ENCODE data around the gene MMAB.

Gene MMAB

GRCh38 chr12:109555431-109556315 lies 17.6 kb downstream of the MMAB start:
- Histone ChIP-seq H3K27me3 (ENCODE audit: control insufficient read depth in 1 of 2, insufficient read depth in 2 of 2, low read length in 2 of 2) (peaks cover 0 to 25% of the 10 kb centered on the region in 2 donors), H3K27ac (ENCODE audit: low read depth, low read length) (no peak overlapping the region), H3K4me3 (ENCODE audit: low read depth in 1 of 2, low read length in 2 of 2) (no peak overlapping the region), H3K4me1 (ENCODE audit: insufficient read depth, low read length) (no peaks in the 10 kb centered on the region), H3K9me3 (ENCODE audit: low read length) (no peaks in the 10 kb centered on the region), H3K36me3 (ENCODE audit: insufficient read depth, low read length) (no peaks in the 10 kb centered on the region), H3K9ac (ENCODE audit: low read length) (no peak overlapping the region)

- Histone ChIP-seq H3K4me3 (ENCODE audit: low read depth in 1 of 2, low read length in 2 of 2) (no peak overlapping the region), H3K9ac (ENCODE audit: low read length) (no peak overlapping the region), H3K4me1 (ENCODE audit: insufficient read depth, low read length) (no peaks in the 10 kb centered on the region)
Measured at GRCh38 chr12:109554761-109555160, 18.5 kb downstream of the MMAB start.

GRCh38 chr12:109553906-109554500 lies 19.3 kb downstream of the MMAB start:
- Histone ChIP-seq H3K27me3 (ENCODE audit: control insufficient read depth in 1 of 2, insufficient read depth in 2 of 2, low read length in 2 of 2) (peaks cover 16 to 38% of the 10 kb centered on the region in 2 donors), H3K36me3 (ENCODE audit: insufficient read depth, low read length) (no peaks in the 10 kb centered on the region), H3K9ac (ENCODE audit: low read length) (no peak overlapping the region), H3K27ac (ENCODE audit: low read depth, low read length) (no peak overlapping the region), H3K4me3 (ENCODE audit: low read depth in 1 of 2, low read length in 2 of 2) (no peak overlapping the region), H3K4me1 (ENCODE audit: insufficient read depth, low read length) (no peaks in the 10 kb centered on the region), H3K9me3 (ENCODE audit: low read length) (no peaks in the 10 kb centered on the region)

More at GRCh38 chr12:109554761-109555160, 18.5 kb downstream of the MMAB start:
- H3K27ac ChIP-seq (ENCODE audit: low read depth, low read length) = no peak overlapping the region
- peaks cover 8 to 34% of the 10 kb centered on the region in 2 donors for H3K27me3 ChIP-seq (ENCODE audit: control insufficient read depth in 1 of 2, insufficient read depth in 2 of 2, low read length in 2 of 2)
- no peaks in the 10 kb centered on the region for H3K36me3 ChIP-seq (ENCODE audit: insufficient read depth, low read length)
- H3K9me3 ChIP-seq (ENCODE audit: low read length) = no peaks in the 10 kb centered on the region

GRCh38 chr12:109553483-109553882 lies 19.8 kb downstream of the MMAB start:
- no peak overlapping the region for H3K27ac ChIP-seq (ENCODE audit: low read depth, low read length)
- no peak overlapping the region for H3K4me3 ChIP-seq (ENCODE audit: low read depth in 1 of 2, low read length in 2 of 2)
- no peaks in the 10 kb centered on the region for H3K36me3 ChIP-seq (ENCODE audit: insufficient read depth, low read length)
- no peak overlapping the region for H3K9ac ChIP-seq (ENCODE audit: low read length)
- peaks cover 21 to 43% of the 10 kb centered on the region in 2 donors for H3K27me3 ChIP-seq (ENCODE audit: control insufficient read depth in 1 of 2, insufficient read depth in 2 of 2, low read length in 2 of 2)
- no peaks in the 10 kb centered on the region for H3K9me3 ChIP-seq (ENCODE audit: low read length)
- no peaks in the 10 kb centered on the region for H3K4me1 ChIP-seq (ENCODE audit: insufficient read depth, low read length)

- H3K27ac ChIP-seq (ENCODE audit: low read depth, low read length) = no peak overlapping the region
- peaks cover 23 to 48% of the 10 kb centered on the region in 2 donors for H3K27me3 ChIP-seq (ENCODE audit: control insufficient read depth in 1 of 2, insufficient read depth in 2 of 2, low read length in 2 of 2)
- H3K4me1 ChIP-seq (ENCODE audit: insufficient read depth, low read length) = no peaks in the 10 kb centered on the region
- no peak overlapping the region for H3K9ac ChIP-seq (ENCODE audit: low read length)
- H3K4me3 ChIP-seq (ENCODE audit: low read depth in 1 of 2, low read length in 2 of 2) = no peak overlapping the region
- no peaks in the 10 kb centered on the region for H3K9me3 ChIP-seq (ENCODE audit: low read length)
- H3K36me3 ChIP-seq (ENCODE audit: insufficient read depth, low read length) = no peaks in the 10 kb centered on the region
Measured at GRCh38 chr12:109552971-109553370, 20.3 kb downstream of the MMAB start.

GRCh38 chr12:109551108-109551507 lies 22.2 kb downstream of the MMAB start:
- H3K4me1 ChIP-seq (ENCODE audit: insufficient read depth, low read length) = no peaks in the 10 kb centered on the region
- H3K27ac ChIP-seq (ENCODE audit: low read depth, low read length) = no peak overlapping the region
- peaks cover 23 to 51% of the 10 kb centered on the region in 2 donors for H3K27me3 ChIP-seq (ENCODE audit: control insufficient read depth in 1 of 2, insufficient read depth in 2 of 2, low read length in 2 of 2)
- H3K9me3 ChIP-seq (ENCODE audit: low read length) = no peaks in the 10 kb centered on the region
- H3K4me3 ChIP-seq (ENCODE audit: low read depth in 1 of 2, low read length in 2 of 2) = no peak overlapping the region
- H3K9ac ChIP-seq (ENCODE audit: low read length) = no peak overlapping the region
- no peaks in the 10 kb centered on the region for H3K36me3 ChIP-seq (ENCODE audit: insufficient read depth, low read length)

- Histone ChIP-seq H3K27me3 (ENCODE audit: control insufficient read depth in 1 of 2, insufficient read depth in 2 of 2, low read length in 2 of 2) (peaks cover 23 to 51% of the 10 kb centered on the region in 2 donors), H3K36me3 (ENCODE audit: insufficient read depth, low read length) (no peaks in the 10 kb centered on the region)
Measured at GRCh38 chr12:109550281-109550680, 23.0 kb downstream of the MMAB start.

GRCh38 chr12:109549613-109550270 lies 23.6 kb downstream of the MMAB start:
- Histone ChIP-seq H3K9me3 (ENCODE audit: low read length) (no peaks in the 10 kb centered on the region), H3K9ac (ENCODE audit: low read length) (no peak overlapping the region), H3K27ac (ENCODE audit: low read depth, low read length) (no peak overlapping the region), H3K27me3 (ENCODE audit: control insufficient read depth in 1 of 2, insufficient read depth in 2 of 2, low read length in 2 of 2) (peaks cover 23 to 51% of the 10 kb centered on the region in 2 donors), H3K36me3 (ENCODE audit: insufficient read depth, low read length) (no peaks in the 10 kb centered on the region), H3K4me1 (ENCODE audit: insufficient read depth, low read length) (no peaks in the 10 kb centered on the region), H3K4me3 (ENCODE audit: low read depth in 1 of 2, low read length in 2 of 2) (no peak overlapping the region)

More at GRCh38 chr12:109550281-109550680, 23.0 kb downstream of the MMAB start:
- Histone ChIP-seq H3K9me3 (ENCODE audit: low read length) (no peaks in the 10 kb centered on the region), H3K27ac (ENCODE audit: low read depth, low read length) (no peak overlapping the region), H3K4me1 (ENCODE audit: insufficient read depth, low read length) (no peaks in the 10 kb centered on the region), H3K9ac (ENCODE audit: low read length) (no peak overlapping the region), H3K4me3 (ENCODE audit: low read depth in 1 of 2, low read length in 2 of 2) (no peak overlapping the region)

- Histone ChIP-seq H3K27me3 (ENCODE audit: control insufficient read depth in 1 of 2, insufficient read depth in 2 of 2, low read length in 2 of 2) (peaks cover 23 to 46% of the 10 kb centered on the region in 2 donors), H3K4me1 (ENCODE audit: insufficient read depth, low read length) (no peaks in the 10 kb centered on the region), H3K36me3 (ENCODE audit: insufficient read depth, low read length) (no peaks in the 10 kb centered on the region), H3K4me3 (ENCODE audit: low read depth in 1 of 2, low read length in 2 of 2) (no peak overlapping the region), H3K27ac (ENCODE audit: low read depth, low read length) (no peak overlapping the region), H3K9ac (ENCODE audit: low read length) (no peak overlapping the region), H3K9me3 (ENCODE audit: low read length) (no peaks in the 10 kb centered on the region)
Measured at GRCh38 chr12:109548258-109548657, 25.0 kb downstream of the MMAB start.

GRCh38 chr12:109547286-109547685 lies 26.0 kb downstream of the MMAB start:
- Histone ChIP-seq H3K27me3 (ENCODE audit: control insufficient read depth in 1 of 2, insufficient read depth in 2 of 2, low read length in 2 of 2) (peaks cover 23 to 36% of the 10 kb centered on the region in 2 donors), H3K36me3 (ENCODE audit: insufficient read depth, low read length) (no peaks in the 10 kb centered on the region)

GRCh38 chr12:109545826-109546225 lies 27.5 kb downstream of the MMAB start:
- peaks cover 23 to 28% of the 10 kb centered on the region in 2 donors for H3K27me3 ChIP-seq (ENCODE audit: control insufficient read depth in 1 of 2, insufficient read depth in 2 of 2, low read length in 2 of 2)
- no peak overlapping the region for H3K4me3 ChIP-seq (ENCODE audit: low read depth in 1 of 2, low read length in 2 of 2)
- H3K4me1 ChIP-seq (ENCODE audit: insufficient read depth, low read length) = no peaks in the 10 kb centered on the region
- no peaks in the 10 kb centered on the region for H3K36me3 ChIP-seq (ENCODE audit: insufficient read depth, low read length)
- no peaks in the 10 kb centered on the region for H3K9me3 ChIP-seq (ENCODE audit: low read length)
- H3K9ac ChIP-seq (ENCODE audit: low read length) = no peak overlapping the region
- no peak overlapping the region for H3K27ac ChIP-seq (ENCODE audit: low read depth, low read length)

More at GRCh38 chr12:109547286-109547685, 26.0 kb downstream of the MMAB start:
- H3K4me1 ChIP-seq (ENCODE audit: insufficient read depth, low read length) = no peaks in the 10 kb centered on the region
- H3K9me3 ChIP-seq (ENCODE audit: low read length) = no peaks in the 10 kb centered on the region
- H3K27ac ChIP-seq (ENCODE audit: low read depth, low read length) = no peak overlapping the region
- no peak overlapping the region for H3K4me3 ChIP-seq (ENCODE audit: low read depth in 1 of 2, low read length in 2 of 2)
- H3K9ac ChIP-seq (ENCODE audit: low read length) = no peak overlapping the region

Measured in muscle layer of colon (tissue), 2 donors.